Prostate gland (tissue), 2 donors: ENCODE results near the gene TOX3. TPM values are rescaled to one million over a fixed set of nuclear protein-coding genes. Genes with fewer than 3 reads are reported as not detected.

ENCODE experiments used
- DNase-seq: peaks from one replicate; pipeline ENCODE4 v3.0.0-alpha.2; 2019; ENCODE audit warnings: low spot score
- H3K27ac ChIP-seq, 2 donors: fragments of 200-600 bp; sonication (generic); 2 replicates each; pipeline ENCODE4 v1.5.1; 2017 to 2019
- H3K27me3 ChIP-seq: fragments of 200-600 bp; sonication (generic); replicated peaks from 2 replicates; pipeline ENCODE4 v1.5.1; 2019; ENCODE audit not compliant: insufficient read depth
- H3K36me3 ChIP-seq, 2 donors: fragments of 200-600 bp; sonication (generic); 1 replicate in 1 of 2; 2 replicates in 1 of 2; pipeline versions ENCODE4 v1.5.1 to v1.8.1; 2017 to 2019
- H3K4me1 ChIP-seq: fragments of 200-600 bp; sonication (generic); replicated peaks from 2 replicates; pipeline ENCODE4 v1.5.1; 2019
- H3K4me3 ChIP-seq, 2 donors: fragments of 200-600 bp; sonication (generic); 2 replicates each; pipeline ENCODE4 v1.5.1; 2017 to 2019
- H3K9me3 ChIP-seq: fragments of 200-600 bp; sonication (generic); 2 replicates; pipeline ENCODE4 v1.5.1; 2017
- POLR2A ChIP-seq: fragments of 450-650 bp; IDR thresholded peaks from one replicate; pipeline ENCODE4 v1.6.1; 2016; ENCODE audit warnings: antibody characterized with exemption, mild to moderate bottlenecking
- POLR2AphosphoS5 ChIP-seq: sonication (generic); formaldehyde crosslinking; IDR thresholded peaks from one replicate; pipeline ENCODE4 v1.6.1; 2017; ENCODE audit warnings: antibody characterized with exemption
- WGBS: methylation state at CpG from one replicate; pipeline ENCODE4 v1.1.5; 2018; 5-methylcytosine and 5-hydroxymethylcytosine counted together
- intact Hi-C: fragments of 100-400 bp; cut with DNase I; formaldehyde crosslinking; loops from one replicate; pipeline ENCODE4 v1.14.2; 2022
- total RNA-seq, 2 donors: library from RNA; depleted of rRNA; stranded (reverse); fragments of >200 nt; gene quantifications; one replicate each; pipeline ENCODE4 v1.1.0, GENCODE V29; 2016
- TF ChIP-seq, protein P1 (sequence below), 4 experiments: fragments of 200-600 bp in 2 of 4; fragments of 450-650 bp in 2 of 4; sonication (generic) in 2 of 4; IDR thresholded peaks; 1 replicate in 3 of 4; 2 replicates in 1 of 4; pipeline ENCODE4 v1.5.1; 2016 to 2019; ENCODE audit warnings: antibody characterized with exemption in 4 of 4, mild to moderate bottlenecking in 2 of 4, moderate library complexity in 2 of 4

Gene TOX3
- total RNA-seq, 2 donors from 2014 or later = 0.57 to 1.7 TPM

DNA sequence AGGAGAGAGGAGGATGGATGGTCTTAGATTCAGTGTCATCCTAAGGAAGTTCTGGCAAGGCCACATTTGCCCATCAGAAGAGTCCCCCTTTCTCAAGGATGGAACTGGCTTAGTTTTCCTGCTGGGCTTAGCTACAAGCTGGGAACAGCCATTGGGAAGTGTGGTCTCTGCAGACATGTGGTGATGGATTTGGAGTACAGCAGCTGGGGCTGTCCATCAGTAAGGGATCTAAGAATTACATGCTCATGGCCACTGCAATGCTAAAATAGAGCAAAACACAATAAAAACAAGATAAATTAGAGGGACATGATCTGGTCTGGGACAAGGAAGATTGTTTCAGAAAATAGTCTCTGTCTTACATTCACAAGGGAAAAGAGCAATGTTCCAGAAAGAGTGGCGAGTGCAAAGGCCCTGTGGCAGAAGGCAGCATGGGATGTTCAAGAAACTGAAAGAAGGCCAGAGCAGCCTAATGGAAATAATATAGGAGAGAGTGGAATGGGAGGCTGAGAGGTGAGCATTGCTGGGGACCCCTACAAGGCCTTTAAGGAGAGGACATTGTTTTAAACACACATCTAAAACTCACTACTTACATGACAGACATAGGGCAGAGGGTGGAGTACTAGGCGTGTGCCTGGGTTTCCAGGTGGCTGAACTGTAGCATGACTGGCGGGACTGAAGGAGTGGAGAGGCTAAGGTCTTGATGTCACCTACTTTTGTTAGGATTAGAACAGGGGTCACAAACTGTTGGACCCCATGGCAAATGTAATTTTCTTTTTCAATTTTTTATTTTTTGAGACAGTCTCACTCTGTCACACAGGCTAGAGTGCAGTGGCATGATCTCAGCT lies 17.0 kb upstream of the TOX3 start:
- Histone ChIP-seq H3K27me3 (no peaks in the 10 kb centered on the region), H3K9me3 (no peaks in the 10 kb centered on the region), H3K4me1 (no peaks in the 10 kb centered on the region), H3K27ac (no peak overlapping the region), H3K4me3 (no peak overlapping the region), H3K36me3 (no peaks in the 10 kb centered on the region)
- DNase-seq = no peak
- TF ChIP-seq POLR2AphosphoS5 (no peak), POLR2A (no peak)
- TF ChIP-seq, protein P1, sequence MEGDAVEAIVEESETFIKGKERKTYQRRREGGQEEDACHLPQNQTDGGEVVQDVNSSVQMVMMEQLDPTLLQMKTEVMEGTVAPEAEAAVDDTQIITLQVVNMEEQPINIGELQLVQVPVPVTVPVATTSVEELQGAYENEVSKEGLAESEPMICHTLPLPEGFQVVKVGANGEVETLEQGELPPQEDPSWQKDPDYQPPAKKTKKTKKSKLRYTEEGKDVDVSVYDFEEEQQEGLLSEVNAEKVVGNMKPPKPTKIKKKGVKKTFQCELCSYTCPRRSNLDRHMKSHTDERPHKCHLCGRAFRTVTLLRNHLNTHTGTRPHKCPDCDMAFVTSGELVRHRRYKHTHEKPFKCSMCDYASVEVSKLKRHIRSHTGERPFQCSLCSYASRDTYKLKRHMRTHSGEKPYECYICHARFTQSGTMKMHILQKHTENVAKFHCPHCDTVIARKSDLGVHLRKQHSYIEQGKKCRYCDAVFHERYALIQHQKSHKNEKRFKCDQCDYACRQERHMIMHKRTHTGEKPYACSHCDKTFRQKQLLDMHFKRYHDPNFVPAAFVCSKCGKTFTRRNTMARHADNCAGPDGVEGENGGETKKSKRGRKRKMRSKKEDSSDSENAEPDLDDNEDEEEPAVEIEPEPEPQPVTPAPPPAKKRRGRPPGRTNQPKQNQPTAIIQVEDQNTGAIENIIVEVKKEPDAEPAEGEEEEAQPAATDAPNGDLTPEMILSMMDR (IDR thresholded peaks at IDR 0.05) = no peak
- WGBS = 98% methylated on average over 3 of the region's 3 CpGs
- intact Hi-C loops = no loop called here

DNA sequence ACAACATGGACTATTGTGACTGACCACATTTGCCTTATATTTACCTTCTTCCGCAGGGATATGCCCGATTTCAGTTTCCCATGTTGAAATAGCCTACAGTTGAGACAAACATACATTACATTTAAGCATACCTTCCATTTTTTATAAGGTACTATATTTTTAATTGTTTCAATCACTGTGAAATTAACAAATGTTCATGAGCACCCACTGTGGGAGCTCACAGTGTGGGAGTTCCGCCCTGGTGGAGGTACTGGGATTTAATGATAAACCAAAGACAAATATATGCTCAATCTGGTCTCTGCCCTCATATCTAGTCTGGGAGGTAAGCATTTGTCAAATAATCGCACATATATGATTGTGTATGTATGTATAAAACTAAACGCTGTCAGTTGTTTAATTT lies 15.8 kb upstream of the TOX3 start:
- DNase-seq = no peak
- Histone ChIP-seq H3K4me3 (no peak overlapping the region), H3K9me3 (no peaks in the 10 kb centered on the region), H3K4me1 (no peaks in the 10 kb centered on the region), H3K27me3 (no peaks in the 10 kb centered on the region), H3K36me3 (no peaks in the 10 kb centered on the region), H3K27ac (no peak overlapping the region)
- intact Hi-C loops = no loop called here
- WGBS = 93% methylated on average over 5 of the region's 5 CpGs
- TF ChIP-seq POLR2AphosphoS5 (no peak), POLR2A (no peak)
- TF ChIP-seq, protein P1 (IDR thresholded peaks at IDR 0.05) = no peak

DNA sequence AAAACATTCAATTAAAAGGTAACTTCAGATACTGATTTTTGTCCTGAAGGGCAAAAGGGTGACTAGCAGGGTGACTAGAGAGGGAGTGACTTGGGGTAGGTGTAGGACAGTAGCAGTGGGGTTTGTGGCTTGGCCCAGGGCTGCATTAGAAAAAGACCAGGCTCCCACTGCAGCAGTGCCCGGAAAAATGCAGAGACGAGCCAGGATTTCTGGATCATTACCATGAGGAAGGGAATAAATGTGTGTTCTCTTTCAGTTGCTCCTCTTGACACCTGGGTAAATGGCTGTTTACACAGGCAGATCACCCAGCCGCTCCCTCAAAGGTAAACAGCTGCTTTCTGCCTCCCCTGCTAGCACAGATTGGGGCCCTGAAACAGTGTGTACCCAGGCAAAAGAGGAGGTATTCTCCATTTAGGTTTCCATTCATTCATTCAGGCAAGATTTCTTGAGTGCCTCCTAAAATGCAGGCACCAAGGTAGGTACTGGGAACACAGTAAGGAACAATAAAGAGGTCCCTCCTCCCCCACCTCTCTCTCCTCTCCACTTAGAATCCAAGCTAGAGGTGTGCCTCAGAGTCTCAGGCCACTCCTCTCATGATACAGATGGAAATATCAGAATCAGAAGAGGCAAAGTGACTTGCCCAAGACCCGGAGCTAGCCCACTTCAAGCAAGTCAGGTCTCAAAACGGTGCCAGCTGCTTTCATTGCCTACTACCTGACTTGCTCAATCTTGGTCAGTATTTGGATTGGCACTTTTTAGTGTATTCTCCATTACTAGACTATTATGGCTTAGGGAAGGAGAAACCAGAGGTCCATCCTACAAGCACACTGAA lies 15.2 kb upstream of the TOX3 start:
- no peaks in the 10 kb centered on the region for H3K9me3 ChIP-seq
- 28% methylated on average over 5 of the region's 5 CpGs for WGBS
- intact Hi-C loops = no loop called here
- no peaks in the 10 kb centered on the region for H3K4me1 ChIP-seq
- DNase-seq = peak; percentile 42
- TF ChIP-seq POLR2A (no peak), POLR2AphosphoS5 (peak; percentile 60)
- no peaks in the 10 kb centered on the region for H3K36me3 ChIP-seq
- no peak overlapping the region for H3K4me3 ChIP-seq
- H3K27me3 ChIP-seq = no peaks in the 10 kb centered on the region
- H3K27ac ChIP-seq = no peak overlapping the region

DNA sequence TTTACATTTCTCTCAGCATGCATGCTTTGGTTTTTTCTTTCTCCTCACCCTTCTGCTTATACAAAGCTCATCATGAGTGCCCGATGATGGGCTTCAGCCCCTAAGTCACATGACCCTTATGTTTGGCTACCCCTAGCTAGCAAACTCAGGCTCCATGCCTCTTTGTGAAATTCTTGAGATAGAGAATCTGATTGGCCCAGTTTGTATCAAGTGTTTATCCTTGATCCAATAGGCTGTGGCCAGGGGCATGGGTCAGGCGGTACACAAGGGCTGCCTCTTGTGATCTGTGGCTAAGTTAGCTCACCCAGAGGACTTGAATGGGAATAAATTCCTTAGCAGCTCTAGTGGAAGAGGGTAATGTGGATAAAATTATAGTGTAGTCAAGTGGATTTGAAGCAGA lies 11.5 kb upstream of the TOX3 start:
- H3K9me3 ChIP-seq = no peaks in the 10 kb centered on the region
- no peaks in the 10 kb centered on the region for H3K4me1 ChIP-seq
- H3K27ac ChIP-seq = no peak overlapping the region
- 98% methylated on average over 2 of the region's 2 CpGs for WGBS
- no peaks in the 10 kb centered on the region for H3K27me3 ChIP-seq
- intact Hi-C loops = no loop called here
- no peaks in the 10 kb centered on the region for H3K36me3 ChIP-seq
- DNase-seq = no peak
- TF ChIP-seq, protein P1 (IDR thresholded peaks at IDR 0.05) = no peak
- H3K4me3 ChIP-seq = no peak overlapping the region

DNA sequence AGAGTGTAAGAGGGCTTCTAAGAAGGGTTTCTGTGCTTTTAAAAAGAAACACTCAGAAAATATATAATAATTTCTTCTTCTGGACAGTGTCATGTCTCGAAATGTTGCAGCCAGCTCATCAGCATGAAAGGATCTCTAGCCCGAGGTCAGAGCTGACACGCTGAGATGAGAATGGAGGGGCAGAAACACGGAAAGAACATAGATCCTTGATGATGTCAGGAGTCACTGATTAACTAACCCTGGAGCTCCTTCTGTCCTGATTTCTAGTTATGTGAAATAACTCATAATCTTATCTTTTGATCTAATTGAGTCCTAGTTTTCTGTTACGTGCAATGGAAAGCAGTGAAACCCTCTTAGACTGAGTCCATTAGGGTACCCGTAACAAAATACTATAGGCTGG lies 10.3 kb upstream of the TOX3 start:
- WGBS = 76% methylated on average over 6 of the region's 6 CpGs
- intact Hi-C loops = no loop called here

More for the DNA sequence above, 10.3 kb upstream of the TOX3 start:
- no peak overlapping the region for H3K27ac ChIP-seq
- H3K4me1 ChIP-seq = no peaks in the 10 kb centered on the region
- H3K36me3 ChIP-seq = no peaks in the 10 kb centered on the region
- TF ChIP-seq POLR2AphosphoS5 = no peak
- TF ChIP-seq, protein P1 (IDR thresholded peaks at IDR 0.05) = no peak
- no peak for DNase-seq
- no peaks in the 10 kb centered on the region for H3K27me3 ChIP-seq
- H3K9me3 ChIP-seq = no peaks in the 10 kb centered on the region
- no peak overlapping the region for H3K4me3 ChIP-seq
